ENCODE data around the gene WFDC12.
"Not testable (repeated sequence)": the region's sequence is repeated elsewhere in the genome, so short reads cannot be mapped to it uniquely, and the experiment has no call there.

WFDC12 gene, protein sequence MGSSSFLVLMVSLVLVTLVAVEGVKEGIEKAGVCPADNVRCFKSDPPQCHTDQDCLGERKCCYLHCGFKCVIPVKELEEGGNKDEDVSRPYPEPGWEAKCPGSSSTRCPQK

GRCh38 chr20:45124365-45124764 is at the start of gene WFDC12:
Gene WFDC12 (minus strand): TSS chr20:45124465. CDS start chr20:45124447, 18 bp downstream.
- H3K4me3 ChIP-seq (ENCODE audit: control insufficient read depth, low read depth, low read length) = no peak within 1 kb of the TSS
- TF ChIP-seq, protein P1, sequence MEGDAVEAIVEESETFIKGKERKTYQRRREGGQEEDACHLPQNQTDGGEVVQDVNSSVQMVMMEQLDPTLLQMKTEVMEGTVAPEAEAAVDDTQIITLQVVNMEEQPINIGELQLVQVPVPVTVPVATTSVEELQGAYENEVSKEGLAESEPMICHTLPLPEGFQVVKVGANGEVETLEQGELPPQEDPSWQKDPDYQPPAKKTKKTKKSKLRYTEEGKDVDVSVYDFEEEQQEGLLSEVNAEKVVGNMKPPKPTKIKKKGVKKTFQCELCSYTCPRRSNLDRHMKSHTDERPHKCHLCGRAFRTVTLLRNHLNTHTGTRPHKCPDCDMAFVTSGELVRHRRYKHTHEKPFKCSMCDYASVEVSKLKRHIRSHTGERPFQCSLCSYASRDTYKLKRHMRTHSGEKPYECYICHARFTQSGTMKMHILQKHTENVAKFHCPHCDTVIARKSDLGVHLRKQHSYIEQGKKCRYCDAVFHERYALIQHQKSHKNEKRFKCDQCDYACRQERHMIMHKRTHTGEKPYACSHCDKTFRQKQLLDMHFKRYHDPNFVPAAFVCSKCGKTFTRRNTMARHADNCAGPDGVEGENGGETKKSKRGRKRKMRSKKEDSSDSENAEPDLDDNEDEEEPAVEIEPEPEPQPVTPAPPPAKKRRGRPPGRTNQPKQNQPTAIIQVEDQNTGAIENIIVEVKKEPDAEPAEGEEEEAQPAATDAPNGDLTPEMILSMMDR (conservative IDR thresholded peaks at IDR 0.05; ENCODE audit: control insufficient read depth, insufficient read depth, low read depth, low read length) = no peak
- DNase-seq (ENCODE audit: low read depth) = no peak

- no peak for DNase-seq (ENCODE audit: low read depth)
- TF ChIP-seq, protein P1 (conservative IDR thresholded peaks at IDR 0.05; ENCODE audit: control insufficient read depth, insufficient read depth, low read depth, low read length) = no peak
- no peak overlapping the region for H3K4me3 ChIP-seq (ENCODE audit: control insufficient read depth, low read depth, low read length)
Observed at GRCh38 chr20:45173522-45173921, 49.3 kb upstream of the WFDC12 start.

GRCh38 chr20:45164906-45165305 is 40.6 kb upstream of the WFDC12 start:
- TF ChIP-seq, protein P1 (conservative IDR thresholded peaks at IDR 0.05; ENCODE audit: control insufficient read depth, insufficient read depth, low read depth, low read length) = no peak
- no peak for DNase-seq (ENCODE audit: low read depth)
- no peak overlapping the region for H3K4me3 ChIP-seq (ENCODE audit: control insufficient read depth, low read depth, low read length)

GRCh38 chr20:45163083-45163803 is 39.0 kb upstream of the WFDC12 start:
- TF ChIP-seq, protein P1 (conservative IDR thresholded peaks at IDR 0.05; ENCODE audit: control insufficient read depth, insufficient read depth, low read depth, low read length) = no peak
- no peak for DNase-seq (ENCODE audit: low read depth)
- H3K4me3 ChIP-seq (ENCODE audit: control insufficient read depth, low read depth, low read length) = no peak overlapping the region

- H3K4me3 ChIP-seq (ENCODE audit: control insufficient read depth, low read depth, low read length) = no peak overlapping the region
- TF ChIP-seq, protein P1 (conservative IDR thresholded peaks at IDR 0.05; ENCODE audit: control insufficient read depth, insufficient read depth, low read depth, low read length) = no peak
- DNase-seq (ENCODE audit: low read depth) = peak; percentile 86
Observed at GRCh38 chr20:45157962-45158361, 33.7 kb upstream of the WFDC12 start.

DNA sequence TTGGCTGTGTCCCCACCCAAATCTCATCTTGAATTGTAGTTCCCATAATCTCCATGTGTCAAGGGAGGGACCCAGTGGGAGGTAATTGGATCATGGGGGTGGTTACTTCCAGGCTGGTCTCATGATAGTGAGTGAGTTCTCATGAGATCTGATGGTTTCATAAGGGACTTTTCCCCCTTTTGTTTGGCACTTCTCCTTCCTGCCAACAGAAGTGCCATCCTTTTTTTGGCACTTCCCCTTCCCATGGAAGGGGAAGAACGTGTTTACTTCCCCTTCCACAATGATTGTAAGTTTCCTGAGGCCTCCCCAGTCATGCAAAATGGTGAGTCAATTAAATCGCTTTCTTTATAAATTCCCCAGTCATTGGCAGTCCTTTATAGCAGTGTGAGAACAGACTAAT is 32.4 kb upstream of the WFDC12 start:
- no peak for DNase-seq (ENCODE audit: low read depth)
- TF ChIP-seq, protein P1 (conservative IDR thresholded peaks at IDR 0.05; ENCODE audit: control insufficient read depth, insufficient read depth, low read depth, low read length) = no peak
- H3K4me3 ChIP-seq (ENCODE audit: control insufficient read depth, low read depth, low read length) = no peak overlapping the region

GRCh38 chr20:45154794-45155193 is 30.5 kb upstream of the WFDC12 start:
- DNase-seq (ENCODE audit: low read depth) = not testable (repeated sequence)

More at GRCh38 chr20:45154794-45155193, 30.5 kb upstream of the WFDC12 start:
- H3K4me3 ChIP-seq (ENCODE audit: control insufficient read depth, low read depth, low read length) = not testable (repeated sequence)

All from fibroblast of mammary gland (primary cell).